VCaP (cell line): ENCODE results near the gene ACAA1.
"Not testable (repeated sequence)": the region's sequence is repeated elsewhere in the genome, so short reads cannot be mapped to it uniquely, and the experiment has no call there.

Experiments used
- H3K27ac ChIP-seq: fragments of 450-650 bp; 2 replicates; pipeline ENCODE4 v1.5.1; 2017
- CTCF ChIP-seq: fragments of 450-650 bp; conservative IDR thresholded peaks from 2 replicates; pipeline ENCODE4 v1.5.1; 2017; ENCODE audit warnings: mild to moderate bottlenecking, moderate library complexity

ACAA1 gene

GRCh38 chr3:38090453-38090852 is 46.5 kb downstream of the ACAA1 start:
- no peak overlapping the region for H3K27ac ChIP-seq
- no peak for TF ChIP-seq CTCF

- TF ChIP-seq CTCF, result no peak
- H3K27ac ChIP-seq, result no peak overlapping the region
These were observed 47.8 kb downstream of the ACAA1 start for GRCh38 chr3:38089163-38089562.

- no peak overlapping the region for H3K27ac ChIP-seq
- TF ChIP-seq CTCF, result no peak
These were observed 48.5 kb downstream of the ACAA1 start for GRCh38 chr3:38088126-38089078.

GRCh38 chr3:38087278-38087677 is 49.6 kb downstream of the ACAA1 start:
- not testable (repeated sequence) for H3K27ac ChIP-seq

GRCh38 chr3:38086496-38086895 is 50.4 kb downstream of the ACAA1 start:
- H3K27ac ChIP-seq, result no peak overlapping the region
- no peak for TF ChIP-seq CTCF

- no peak overlapping the region for H3K27ac ChIP-seq
- no peak for TF ChIP-seq CTCF
These were observed 51.0 kb downstream of the ACAA1 start for GRCh38 chr3:38085943-38086324.

- H3K27ac ChIP-seq, result no peak overlapping the region
- no peak for TF ChIP-seq CTCF
These were observed 51.5 kb downstream of the ACAA1 start for GRCh38 chr3:38085311-38085942.
